ENCODE data around the gene UBE2C. TPM values are rescaled to one million over a fixed set of nuclear protein-coding genes. Genes with fewer than 3 reads are reported as not detected.

UBE2C gene
- total RNA-seq, 1 donor from 2014 or later: 21.9 TPM

GRCh38 chr20:45848421-45848820, 36.0 kb downstream of the UBE2C start:
- peaks cover 22% of the 10 kb centered on the region for H3K36me3 Mint-ChIP-seq (ENCODE audit: unreplicated experiment)
- no peaks in the 10 kb centered on the region for H3K4me1 Mint-ChIP-seq (ENCODE audit: unreplicated experiment)
- no peaks in the 10 kb centered on the region for H3K27me3 Mint-ChIP-seq (ENCODE audit: unreplicated experiment)
- H3K4me3 Mint-ChIP-seq (ENCODE audit: unreplicated experiment): no peak overlapping the region
- TF ChIP-seq CTCF (IDR thresholded peaks at IDR 0.05): no peak
- H3K27ac Mint-ChIP-seq (ENCODE audit: unreplicated experiment): no peak overlapping the region
- no peaks in the 10 kb centered on the region for H3K9me3 Mint-ChIP-seq (ENCODE audit: unreplicated experiment)
- DNase-seq (ENCODE audit: extremely low spot score, unreplicated experiment): no peak

DNA sequence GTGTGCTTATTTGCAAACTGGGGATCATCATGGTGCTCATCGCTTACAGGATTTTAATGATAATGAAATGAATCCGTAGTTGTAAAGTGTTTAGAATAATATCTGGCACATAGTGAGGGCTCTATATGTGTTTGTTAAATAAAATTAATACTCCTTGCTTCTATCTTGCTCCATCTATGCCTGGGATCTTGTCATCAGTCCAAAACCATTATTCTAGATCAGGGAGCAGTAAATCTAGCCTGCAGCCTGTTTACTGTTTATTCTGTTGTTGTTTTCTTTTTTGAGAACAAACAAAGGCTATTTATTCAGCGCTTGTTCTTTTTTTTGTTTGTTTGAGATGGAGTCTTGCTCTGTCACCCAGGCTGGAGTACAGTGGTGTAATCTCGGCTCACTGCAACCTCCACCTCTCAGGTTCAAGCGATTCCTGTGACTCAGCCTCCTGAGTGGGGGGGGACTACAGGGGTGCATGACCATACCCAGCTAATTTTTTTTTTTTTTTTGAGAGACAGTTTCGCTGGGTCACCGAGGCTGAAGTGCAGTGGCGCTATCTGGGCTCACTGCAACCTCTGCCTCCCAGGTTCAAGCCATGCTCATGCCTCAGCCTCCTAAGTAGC, 36.6 kb downstream of the UBE2C start:
- H3K4me1 Mint-ChIP-seq (ENCODE audit: unreplicated experiment): no peaks in the 10 kb centered on the region
- no peaks in the 10 kb centered on the region for H3K27me3 Mint-ChIP-seq (ENCODE audit: unreplicated experiment)
- TF ChIP-seq CTCF (IDR thresholded peaks at IDR 0.05): no peak
- no peak overlapping the region for H3K27ac Mint-ChIP-seq (ENCODE audit: unreplicated experiment)
- no peaks in the 10 kb centered on the region for H3K9me3 Mint-ChIP-seq (ENCODE audit: unreplicated experiment)
- H3K36me3 Mint-ChIP-seq (ENCODE audit: unreplicated experiment): peaks cover 20% of the 10 kb centered on the region
- DNase-seq (ENCODE audit: extremely low spot score, unreplicated experiment): no peak
- no peak overlapping the region for H3K4me3 Mint-ChIP-seq (ENCODE audit: unreplicated experiment)

DNA sequence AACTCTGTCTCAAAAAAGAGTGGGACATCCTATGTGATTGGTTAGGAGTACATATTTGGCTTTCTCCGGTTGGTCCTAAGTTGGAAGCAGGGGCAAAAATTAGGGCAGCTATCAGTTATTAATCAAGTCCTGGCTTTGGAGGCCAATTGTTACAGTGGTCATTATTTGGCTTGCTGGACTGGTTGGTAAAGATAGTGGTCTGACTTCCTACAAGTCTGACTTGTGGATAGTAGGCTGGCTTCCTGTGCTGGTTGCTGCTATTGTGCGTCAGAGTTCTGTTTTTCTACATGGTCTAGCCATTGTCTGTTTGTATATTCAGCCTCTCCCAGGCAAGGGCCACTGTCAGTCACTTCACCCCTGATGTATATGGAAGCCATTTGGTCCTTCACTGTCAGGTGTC, 37.8 kb downstream of the UBE2C start:
- no peak for DNase-seq (ENCODE audit: extremely low spot score, unreplicated experiment)
- Mint-ChIP-seq H3K27me3 (ENCODE audit: unreplicated experiment) (no peaks in the 10 kb centered on the region), H3K36me3 (ENCODE audit: unreplicated experiment) (peaks cover 16% of the 10 kb centered on the region), H3K9me3 (ENCODE audit: unreplicated experiment) (no peaks in the 10 kb centered on the region), H3K4me3 (ENCODE audit: unreplicated experiment) (no peak overlapping the region), H3K27ac (ENCODE audit: unreplicated experiment) (no peak overlapping the region), H3K4me1 (ENCODE audit: unreplicated experiment) (peaks cover 5% of the 10 kb centered on the region)
- TF ChIP-seq CTCF (IDR thresholded peaks at IDR 0.05): no peak

DNA sequence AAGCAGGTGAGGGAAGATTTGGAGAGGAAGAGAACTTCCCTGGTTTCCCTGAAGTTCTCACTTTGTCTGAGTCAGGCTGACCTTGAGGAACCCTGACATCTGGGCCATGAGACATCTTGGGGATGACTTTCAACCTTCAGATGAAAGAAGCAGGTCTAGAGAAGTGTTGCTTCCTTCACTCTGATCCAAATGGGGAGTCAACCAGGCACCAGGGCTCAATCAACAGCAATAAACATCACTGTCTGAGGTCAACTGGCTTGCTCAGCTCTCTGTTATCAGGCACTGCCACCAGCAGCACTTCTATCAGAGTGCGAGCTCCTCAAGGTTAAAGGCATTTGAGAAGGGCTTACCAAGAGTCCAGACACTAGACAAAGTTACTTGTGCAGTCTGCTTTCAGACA, 38.5 kb downstream of the UBE2C start:
- Mint-ChIP-seq H3K27ac (ENCODE audit: unreplicated experiment) (no peak overlapping the region), H3K4me1 (ENCODE audit: unreplicated experiment) (peaks cover 8% of the 10 kb centered on the region), H3K9me3 (ENCODE audit: unreplicated experiment) (no peaks in the 10 kb centered on the region), H3K27me3 (ENCODE audit: unreplicated experiment) (no peaks in the 10 kb centered on the region), H3K36me3 (ENCODE audit: unreplicated experiment) (peaks cover 16% of the 10 kb centered on the region), H3K4me3 (ENCODE audit: unreplicated experiment) (no peak overlapping the region)
- TF ChIP-seq CTCF (IDR thresholded peaks at IDR 0.05): no peak
- DNase-seq (ENCODE audit: extremely low spot score, unreplicated experiment): no peak

DNA sequence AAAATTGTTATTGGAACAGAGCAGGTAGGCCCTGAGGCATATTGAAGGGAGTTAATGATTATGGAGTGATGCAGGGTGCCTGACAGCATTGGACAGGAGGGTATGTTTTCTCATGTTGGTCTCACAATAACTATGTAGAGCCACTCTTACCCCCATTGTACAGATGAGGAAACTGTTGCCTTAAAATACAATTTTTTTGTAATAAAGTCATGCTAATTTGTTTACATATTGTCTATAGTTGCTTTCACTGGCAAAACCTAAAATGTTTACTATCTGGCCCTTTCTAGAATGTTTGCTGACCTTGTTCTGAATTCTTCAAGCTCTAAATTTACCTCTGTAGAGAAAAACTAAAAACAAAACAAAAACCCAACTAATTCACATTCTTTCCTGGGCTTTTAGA, 39.1 kb downstream of the UBE2C start:
- H3K36me3 Mint-ChIP-seq (ENCODE audit: unreplicated experiment): peaks cover 12% of the 10 kb centered on the region
- H3K9me3 Mint-ChIP-seq (ENCODE audit: unreplicated experiment): no peaks in the 10 kb centered on the region
- H3K4me1 Mint-ChIP-seq (ENCODE audit: unreplicated experiment): peaks cover 13% of the 10 kb centered on the region
- H3K27ac Mint-ChIP-seq (ENCODE audit: unreplicated experiment): no peak overlapping the region
- no peaks in the 10 kb centered on the region for H3K27me3 Mint-ChIP-seq (ENCODE audit: unreplicated experiment)
- TF ChIP-seq CTCF (IDR thresholded peaks at IDR 0.05): no peak
- no peak for DNase-seq (ENCODE audit: extremely low spot score, unreplicated experiment)
- H3K4me3 Mint-ChIP-seq (ENCODE audit: unreplicated experiment): no peak overlapping the region
